DOHH2 (cell line): ENCODE results near the gene PTBP1.

Experiments used
- H3F3A ChIP-seq: fragments of 200-600 bp; sonication (generic), shearing (Covaris generic); 2 replicates; pipeline ENCODE4 v1.6.0; 2016; ENCODE audit warnings: antibody characterized with exemption, mild to moderate bottlenecking; ENCODE audit not compliant: control insufficient read depth, insufficient read depth
- H3K27ac ChIP-seq: fragments of 200-600 bp; sonication (generic); 2 replicates; pipeline ENCODE4 v1.5.1; 2014; ENCODE audit warnings: low read depth, mild to moderate bottlenecking, low read length, moderate library complexity
- H3K27me3 ChIP-seq: fragments of 200-600 bp; sonication (generic); 2 replicates; pipeline ENCODE4 v1.6.1; 2014; ENCODE audit warnings: mild to moderate bottlenecking, low read length, mixed read lengths; ENCODE audit not compliant: control insufficient read depth
- H3K36me3 ChIP-seq: fragments of 200-600 bp; sonication (generic); 2 replicates; pipeline ENCODE4 v1.6.1; 2014; ENCODE audit warnings: mild to moderate bottlenecking, low read length, moderate library complexity, mixed read lengths; ENCODE audit not compliant: control insufficient read depth
- H3K4me1 ChIP-seq: fragments of 200-600 bp; sonication (generic); 2 replicates; pipeline ENCODE4 v1.6.1; 2014; ENCODE audit warnings: mild to moderate bottlenecking, low read length, mixed read lengths; ENCODE audit not compliant: control insufficient read depth
- H3K4me2 ChIP-seq: fragments of 200-600 bp; sonication (generic); 2 replicates; pipeline ENCODE4 v1.6.0; 2014; ENCODE audit warnings: mild to moderate bottlenecking, low read length, moderate library complexity
- H3K4me3 ChIP-seq: fragments of 200-600 bp; sonication (generic); 2 replicates; pipeline ENCODE4 v1.5.1; 2014; ENCODE audit warnings: mild to moderate bottlenecking, low read length, mixed read lengths
- H3K79me2 ChIP-seq: fragments of 200-600 bp; sonication (generic); 2 replicates; pipeline ENCODE4 v1.6.1; 2014; ENCODE audit warnings: mild to moderate bottlenecking, low read length, mixed read lengths; ENCODE audit not compliant: control insufficient read depth
- H3K9me2 ChIP-seq: fragments of 200-600 bp; sonication (generic); replicated peaks from 2 replicates; pipeline ENCODE4 v1.6.1; 2014; ENCODE audit warnings: mild to moderate bottlenecking, low read length, mixed read lengths; ENCODE audit not compliant: control insufficient read depth
- H3K9me3 ChIP-seq: fragments of 200-600 bp; sonication (generic); 2 replicates; pipeline ENCODE4 v1.6.1; 2014; ENCODE audit warnings: antibody characterized with exemption, low read length, mixed read lengths; ENCODE audit not compliant: control insufficient read depth, insufficient read depth
- H4K20me1 ChIP-seq: fragments of 200-600 bp; sonication (generic); 2 replicates; pipeline ENCODE4 v1.6.0; 2014; ENCODE audit warnings: low read depth, mild to moderate bottlenecking, antibody characterized with exemption, low read length, moderate library complexity; ENCODE audit not compliant: control insufficient read depth, insufficient read depth
- EZH2phosphoT487 ChIP-seq: fragments of 200-600 bp; sonication (generic); IDR thresholded peaks from 2 replicates; pipeline ENCODE4 v1.6.1; 2017; ENCODE audit warnings: borderline replicate concordance, mild to moderate bottlenecking, antibody characterized with exemption, low read length, moderate library complexity, mixed read lengths
- TF ChIP-seq, protein P1 (sequence below): fragments of 200-600 bp; sonication (generic); IDR thresholded peaks from one replicate; pipeline ENCODE4 v1.5.1; 2014; ENCODE audit warnings: antibody characterized with exemption, mild to moderate bottlenecking, low read depth, low read length; ENCODE audit not compliant: poor library complexity, severe bottlenecking

Gene PTBP1

DNA sequence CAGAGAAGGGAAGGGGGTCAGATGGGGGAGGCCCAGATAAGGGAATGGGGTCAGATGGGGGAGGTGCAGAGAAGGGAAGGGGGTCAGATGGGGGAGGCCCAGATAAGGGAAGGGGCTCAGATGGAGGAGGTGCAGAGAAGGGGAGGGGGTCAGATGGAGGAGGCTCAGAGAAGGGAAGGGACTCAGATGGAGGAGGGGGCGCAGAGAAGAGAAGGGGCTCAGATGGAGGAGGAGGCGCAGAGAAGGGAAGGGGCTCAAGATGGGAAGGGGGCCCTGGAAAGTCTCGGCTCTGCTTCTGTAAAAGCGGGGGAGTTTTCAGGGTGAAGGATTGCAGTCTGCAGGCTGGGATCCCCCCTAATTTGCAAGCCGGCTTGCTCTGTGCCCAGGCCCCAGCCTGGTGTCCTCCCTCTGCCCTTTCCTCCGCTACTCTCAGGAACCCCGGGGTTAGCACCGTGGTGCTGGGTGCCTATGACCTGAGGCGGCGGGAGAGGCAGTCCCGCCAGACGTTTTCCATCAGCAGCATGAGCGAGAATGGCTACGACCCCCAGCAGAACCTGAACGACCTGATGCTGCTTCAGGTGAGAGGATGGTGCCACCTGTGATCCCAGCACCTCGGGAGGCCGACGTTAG lies 32.0 kb downstream of the PTBP1 start:
- H3K4me3 ChIP-seq: no peak overlapping the region
- H3K79me2 ChIP-seq: no peaks in the 10 kb centered on the region
- no peaks in the 10 kb centered on the region for H3K36me3 ChIP-seq
- no peaks in the 10 kb centered on the region for H4K20me1 ChIP-seq
- no peak overlapping the region for H3K27ac ChIP-seq
- H3K4me1 ChIP-seq: no peaks in the 10 kb centered on the region
- H3K27me3 ChIP-seq: no peaks in the 10 kb centered on the region
- no peaks in the 10 kb centered on the region for H3F3A ChIP-seq
- TF ChIP-seq EZH2phosphoT487: no peak
- H3K4me2 ChIP-seq: no peak overlapping the region
- H3K9me2 ChIP-seq: no peaks in the 10 kb centered on the region
- no peaks in the 10 kb centered on the region for H3K9me3 ChIP-seq

DNA sequence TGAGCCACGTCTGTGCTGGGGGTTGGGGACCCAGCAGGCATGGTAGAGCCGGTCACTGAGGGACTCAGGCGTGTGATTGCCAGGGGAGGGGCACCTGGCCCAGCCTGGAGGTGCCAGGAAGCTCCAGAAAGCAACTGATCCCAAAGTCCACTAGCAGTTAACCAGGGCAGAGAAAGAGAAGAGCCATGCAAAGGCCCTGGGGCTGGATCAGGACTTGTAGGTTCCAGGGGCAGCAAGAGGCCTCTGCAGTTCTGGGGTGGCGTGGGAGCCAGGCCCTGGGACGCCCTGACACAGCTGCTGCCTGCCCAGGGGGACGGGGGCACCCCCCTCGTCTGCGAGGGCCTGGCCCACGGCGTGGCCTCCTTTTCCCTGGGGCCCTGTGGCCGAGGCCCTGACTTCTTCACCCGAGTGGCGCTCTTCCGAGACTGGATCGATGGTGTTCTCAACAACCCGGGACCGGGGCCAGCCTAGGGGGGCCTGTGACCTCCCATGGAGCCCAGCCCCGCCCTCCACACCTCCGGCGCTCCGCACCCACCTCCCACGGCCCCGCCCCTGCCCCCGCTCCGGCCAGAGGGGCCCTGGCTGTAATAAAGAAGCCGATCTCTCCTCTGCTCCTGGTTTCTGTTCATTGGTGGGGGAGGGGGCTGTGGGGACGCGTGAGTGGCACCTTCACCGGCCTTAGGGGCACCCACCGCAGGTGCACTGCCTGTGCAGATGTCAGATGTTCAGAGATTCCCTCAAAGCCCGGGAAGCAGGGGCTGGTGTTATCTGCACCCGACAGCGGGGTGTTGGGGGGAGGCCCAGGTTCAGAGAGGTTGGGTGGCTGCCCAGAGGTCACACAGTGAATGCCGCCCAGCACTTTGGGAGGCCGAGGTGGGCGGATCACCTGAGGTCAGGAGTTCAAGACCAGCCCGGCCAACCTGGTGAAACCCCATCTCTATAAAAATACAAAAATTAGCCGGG lies 34.4 kb downstream of the PTBP1 start:
- no peak overlapping the region for H3K4me2 ChIP-seq
- H3K36me3 ChIP-seq: no peaks in the 10 kb centered on the region
- no peaks in the 10 kb centered on the region for H3K9me2 ChIP-seq
- no peak overlapping the region for H3K4me3 ChIP-seq
- no peaks in the 10 kb centered on the region for H3K4me1 ChIP-seq
- H3K27ac ChIP-seq: no peak overlapping the region
- H4K20me1 ChIP-seq: no peaks in the 10 kb centered on the region
- H3K9me3 ChIP-seq: no peaks in the 10 kb centered on the region
- TF ChIP-seq EZH2phosphoT487: no peak
- TF ChIP-seq, protein P1, sequence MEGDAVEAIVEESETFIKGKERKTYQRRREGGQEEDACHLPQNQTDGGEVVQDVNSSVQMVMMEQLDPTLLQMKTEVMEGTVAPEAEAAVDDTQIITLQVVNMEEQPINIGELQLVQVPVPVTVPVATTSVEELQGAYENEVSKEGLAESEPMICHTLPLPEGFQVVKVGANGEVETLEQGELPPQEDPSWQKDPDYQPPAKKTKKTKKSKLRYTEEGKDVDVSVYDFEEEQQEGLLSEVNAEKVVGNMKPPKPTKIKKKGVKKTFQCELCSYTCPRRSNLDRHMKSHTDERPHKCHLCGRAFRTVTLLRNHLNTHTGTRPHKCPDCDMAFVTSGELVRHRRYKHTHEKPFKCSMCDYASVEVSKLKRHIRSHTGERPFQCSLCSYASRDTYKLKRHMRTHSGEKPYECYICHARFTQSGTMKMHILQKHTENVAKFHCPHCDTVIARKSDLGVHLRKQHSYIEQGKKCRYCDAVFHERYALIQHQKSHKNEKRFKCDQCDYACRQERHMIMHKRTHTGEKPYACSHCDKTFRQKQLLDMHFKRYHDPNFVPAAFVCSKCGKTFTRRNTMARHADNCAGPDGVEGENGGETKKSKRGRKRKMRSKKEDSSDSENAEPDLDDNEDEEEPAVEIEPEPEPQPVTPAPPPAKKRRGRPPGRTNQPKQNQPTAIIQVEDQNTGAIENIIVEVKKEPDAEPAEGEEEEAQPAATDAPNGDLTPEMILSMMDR: no peak
- H3K79me2 ChIP-seq: no peaks in the 10 kb centered on the region
- H3F3A ChIP-seq: no peaks in the 10 kb centered on the region
- H3K27me3 ChIP-seq: no peaks in the 10 kb centered on the region

DNA sequence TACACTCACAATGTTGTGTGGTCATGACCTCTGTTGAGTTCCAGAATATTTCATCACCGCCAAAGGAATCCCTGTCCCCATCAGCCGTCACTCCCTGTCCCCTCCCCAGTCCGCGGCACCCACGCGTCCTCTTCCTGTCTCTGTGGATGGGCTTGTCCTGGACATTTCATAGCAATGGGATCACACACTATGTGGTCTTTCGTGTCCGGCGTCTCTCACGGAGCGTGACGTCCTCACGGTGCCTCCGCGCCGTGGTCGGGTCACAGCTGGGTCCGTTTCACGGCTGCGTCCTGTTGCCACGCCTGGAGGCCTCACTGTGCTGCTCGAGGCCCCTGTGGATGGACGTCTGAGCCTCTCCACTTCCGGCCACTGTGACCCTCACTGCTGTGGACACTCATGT lies 37.0 kb downstream of the PTBP1 start:
- H3K4me3 ChIP-seq: no peak overlapping the region
- TF ChIP-seq EZH2phosphoT487: no peak
- TF ChIP-seq, protein P1: no peak
- H3K9me2 ChIP-seq: no peaks in the 10 kb centered on the region
- H3K9me3 ChIP-seq: no peaks in the 10 kb centered on the region
- no peaks in the 10 kb centered on the region for H3K36me3 ChIP-seq
- no peaks in the 10 kb centered on the region for H3K27me3 ChIP-seq
- H3K4me1 ChIP-seq: no peaks in the 10 kb centered on the region
- H3K4me2 ChIP-seq: no peak overlapping the region
- no peaks in the 10 kb centered on the region for H4K20me1 ChIP-seq
- H3K79me2 ChIP-seq: no peaks in the 10 kb centered on the region
- no peaks in the 10 kb centered on the region for H3F3A ChIP-seq
- no peak overlapping the region for H3K27ac ChIP-seq
